ENCODE measurements around the gene NECTIN3.

Gene NECTIN3

GRCh38 chr3:111210866-111211564 lies 139.4 kb downstream of the NECTIN3 start:
- DNase-seq = no peak

GRCh38 chr3:111212511-111212910 lies 140.9 kb downstream of the NECTIN3 start:
- no peak for DNase-seq

GRCh38 chr3:111215481-111215880 lies 143.9 kb downstream of the NECTIN3 start:
- no peak for DNase-seq

GRCh38 chr3:111218615-111219014 lies 147.0 kb downstream of the NECTIN3 start:
- no peak for DNase-seq

GRCh38 chr3:111227216-111227615 lies 155.6 kb downstream of the NECTIN3 start:
- DNase-seq = no peak

- DNase-seq = no peak
Observed at GRCh38 chr3:111229301-111229700, 157.7 kb downstream of the NECTIN3 start.

- DNase-seq = no peak
Observed at GRCh38 chr3:111236836-111237713, 165.5 kb downstream of the NECTIN3 start.

- DNase-seq = no peak
Observed at GRCh38 chr3:111237946-111238345, 166.3 kb downstream of the NECTIN3 start.

GRCh38 chr3:111238885-111239284 lies 167.3 kb downstream of the NECTIN3 start:
- DNase-seq = no peak

GRCh38 chr3:111241960-111242359 lies 170.3 kb downstream of the NECTIN3 start:
- DNase-seq = no peak

Data from cortex of kidney (tissue), 1 donor.